Chondrocyte (in vitro differentiated cells): ENCODE results near the gene SLC1A7. TPM values are rescaled to one million over a fixed set of nuclear protein-coding genes. Genes with fewer than 3 reads are reported as not detected.

ENCODE experiments used
- DNase-seq: peaks from one replicate; pipeline ENCODE4 v3.0.0; 2021; ENCODE audit warnings: mixed read lengths, low spot score
- H3K27ac Mint-ChIP-seq: one replicate; pipeline ENCODE4 v1.8.0; 2021; ENCODE audit warnings: mild to moderate bottlenecking, moderate library complexity, mixed read lengths; ENCODE audit not compliant: unreplicated experiment
- H3K27me3 Mint-ChIP-seq: 2 replicates; pipeline ENCODE4 v1.8.0; 2021; ENCODE audit warnings: low read depth, mixed read lengths
- H3K36me3 Mint-ChIP-seq: 2 replicates; pipeline ENCODE4 v1.8.0; 2021; ENCODE audit warnings: low read depth, mixed read lengths
- H3K4me1 Mint-ChIP-seq: 2 replicates; pipeline ENCODE4 v1.8.0; 2021; ENCODE audit warnings: low read depth, mild to moderate bottlenecking, mixed read lengths
- H3K4me3 Mint-ChIP-seq: one replicate; pipeline ENCODE4 v1.8.0; 2021; ENCODE audit warnings: mild to moderate bottlenecking, moderate library complexity, mixed read lengths; ENCODE audit not compliant: unreplicated experiment
- H3K9me3 Mint-ChIP-seq: 2 replicates; pipeline ENCODE4 v1.8.0; 2021; ENCODE audit warnings: low read depth, mixed read lengths
- long read RNA-seq: library from polyadenylated mRNA; stranded (forward); transcript quantifications from one replicate; pipeline ENCODE4 v2.0.0, GENCODE V29; 2021
- total RNA-seq: library from RNA; stranded (reverse); gene quantifications from 3 replicates; pipeline ENCODE4 v1.2.1, GENCODE V29; 2021
- TF ChIP-seq, protein P1 (sequence below): fragments of 200-600 bp; sonication (generic); IDR thresholded peaks from 2 replicates; pipeline ENCODE4 v1.5.0; 2021; ENCODE audit warnings: antibody characterized with exemption, mild to moderate bottlenecking, moderate library complexity

Gene SLC1A7
- total RNA-seq = not detected in 3 replicates
- long read RNA-seq = 0 reads

DNA sequence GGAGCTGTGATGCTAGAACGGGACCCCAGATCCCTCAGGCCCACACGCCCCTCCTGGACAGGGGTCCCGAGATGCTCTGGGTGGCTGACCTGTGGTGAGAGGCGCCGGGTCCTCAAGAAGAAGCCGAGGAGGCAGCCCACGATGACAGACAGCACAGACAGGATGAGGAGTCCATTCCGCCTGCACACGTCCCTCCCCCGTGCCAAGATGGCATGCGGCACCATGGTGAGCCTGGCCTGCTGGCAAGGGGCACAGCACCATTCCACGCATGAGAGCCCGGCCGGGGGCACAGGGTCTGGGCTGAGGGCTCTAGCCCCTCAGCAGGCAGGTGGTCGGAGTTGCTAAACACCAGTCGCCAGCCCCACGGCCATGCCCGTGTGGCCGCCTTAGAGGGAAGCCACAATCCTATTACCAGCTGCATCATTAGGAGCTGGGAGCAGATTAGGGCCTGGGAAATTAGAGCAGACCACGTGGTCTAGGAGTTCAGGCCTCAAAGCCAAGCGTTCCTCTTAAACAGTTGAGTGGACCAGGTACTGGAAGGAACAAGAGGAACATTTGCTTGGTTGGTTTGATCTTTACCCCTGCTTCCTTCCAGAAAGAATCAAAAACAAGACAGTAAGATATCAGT is at the start of gene SLC1A7:
Gene SLC1A7, minus strand, starts transcription at position 413 of the 628 bp plus-strand sequence. Its CDS starts 189 bp downstream, at position 224.
- peaks cover 4% of the 10 kb centered on the region for H3K36me3 Mint-ChIP-seq
- no peaks in the 10 kb centered on the region for H3K27me3 Mint-ChIP-seq
- H3K27ac Mint-ChIP-seq = no peak within 1 kb of the TSS
- TF ChIP-seq, protein P1, sequence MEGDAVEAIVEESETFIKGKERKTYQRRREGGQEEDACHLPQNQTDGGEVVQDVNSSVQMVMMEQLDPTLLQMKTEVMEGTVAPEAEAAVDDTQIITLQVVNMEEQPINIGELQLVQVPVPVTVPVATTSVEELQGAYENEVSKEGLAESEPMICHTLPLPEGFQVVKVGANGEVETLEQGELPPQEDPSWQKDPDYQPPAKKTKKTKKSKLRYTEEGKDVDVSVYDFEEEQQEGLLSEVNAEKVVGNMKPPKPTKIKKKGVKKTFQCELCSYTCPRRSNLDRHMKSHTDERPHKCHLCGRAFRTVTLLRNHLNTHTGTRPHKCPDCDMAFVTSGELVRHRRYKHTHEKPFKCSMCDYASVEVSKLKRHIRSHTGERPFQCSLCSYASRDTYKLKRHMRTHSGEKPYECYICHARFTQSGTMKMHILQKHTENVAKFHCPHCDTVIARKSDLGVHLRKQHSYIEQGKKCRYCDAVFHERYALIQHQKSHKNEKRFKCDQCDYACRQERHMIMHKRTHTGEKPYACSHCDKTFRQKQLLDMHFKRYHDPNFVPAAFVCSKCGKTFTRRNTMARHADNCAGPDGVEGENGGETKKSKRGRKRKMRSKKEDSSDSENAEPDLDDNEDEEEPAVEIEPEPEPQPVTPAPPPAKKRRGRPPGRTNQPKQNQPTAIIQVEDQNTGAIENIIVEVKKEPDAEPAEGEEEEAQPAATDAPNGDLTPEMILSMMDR = no peak
- peaks cover 37% of the 10 kb centered on the region for H3K4me1 Mint-ChIP-seq
- H3K4me3 Mint-ChIP-seq = no peak within 1 kb of the TSS
- DNase-seq = no peak
- H3K9me3 Mint-ChIP-seq = peaks cover 9% of the 10 kb centered on the region

DNA sequence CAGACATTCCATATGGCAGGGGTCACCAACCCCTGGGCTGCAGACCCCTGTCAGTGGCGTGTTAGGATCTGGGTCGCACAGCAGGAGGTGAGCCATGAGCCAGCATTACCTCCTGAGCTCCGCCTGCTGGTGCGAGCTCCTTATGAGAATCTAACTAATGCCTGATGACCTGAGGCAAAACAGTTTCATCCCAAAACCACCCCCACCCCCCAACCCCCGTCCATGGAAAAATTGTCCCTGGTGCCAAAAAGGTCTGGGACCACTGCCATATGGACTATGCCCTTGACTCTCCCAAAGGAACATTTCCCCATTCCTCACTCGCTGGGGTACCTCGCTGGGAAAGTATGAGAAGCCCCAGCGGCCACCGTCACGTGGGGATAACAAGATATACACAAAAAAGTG is 47.8 kb upstream of the SLC1A7 start:
- H3K27ac Mint-ChIP-seq = no peak overlapping the region
- TF ChIP-seq, protein P1 = peak; percentile 47
- H3K4me3 Mint-ChIP-seq = no peak overlapping the region
- H3K36me3 Mint-ChIP-seq = no peaks in the 10 kb centered on the region
- no peaks in the 10 kb centered on the region for H3K27me3 Mint-ChIP-seq
- DNase-seq = no peak
- H3K9me3 Mint-ChIP-seq = no peaks in the 10 kb centered on the region
- H3K4me1 Mint-ChIP-seq = no peaks in the 10 kb centered on the region

DNA sequence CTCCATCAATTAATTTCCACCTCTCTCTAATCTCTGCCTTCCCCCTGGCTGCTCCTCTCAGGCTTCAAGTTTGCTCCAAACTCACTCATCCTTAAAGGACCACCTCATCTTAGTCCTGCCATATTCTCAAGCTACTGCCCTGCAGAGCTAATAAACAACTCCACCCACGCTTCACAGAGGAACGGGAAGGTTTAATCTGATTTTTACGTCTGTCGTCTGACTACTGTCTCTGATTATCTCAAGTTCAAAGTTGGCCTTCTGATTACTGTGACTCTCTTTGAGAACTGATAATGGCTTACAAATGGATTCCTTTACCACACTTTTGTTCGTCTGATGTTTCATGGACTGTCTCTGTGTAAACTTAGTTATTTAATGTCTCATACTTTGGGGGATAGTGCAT is 46.6 kb upstream of the SLC1A7 start:
- H3K36me3 Mint-ChIP-seq = no peaks in the 10 kb centered on the region
- H3K27ac Mint-ChIP-seq = no peak overlapping the region
- H3K4me3 Mint-ChIP-seq = no peak overlapping the region
- DNase-seq = no peak
- no peaks in the 10 kb centered on the region for H3K9me3 Mint-ChIP-seq
- no peaks in the 10 kb centered on the region for H3K27me3 Mint-ChIP-seq
- no peaks in the 10 kb centered on the region for H3K4me1 Mint-ChIP-seq
- TF ChIP-seq, protein P1 = no peak

DNA sequence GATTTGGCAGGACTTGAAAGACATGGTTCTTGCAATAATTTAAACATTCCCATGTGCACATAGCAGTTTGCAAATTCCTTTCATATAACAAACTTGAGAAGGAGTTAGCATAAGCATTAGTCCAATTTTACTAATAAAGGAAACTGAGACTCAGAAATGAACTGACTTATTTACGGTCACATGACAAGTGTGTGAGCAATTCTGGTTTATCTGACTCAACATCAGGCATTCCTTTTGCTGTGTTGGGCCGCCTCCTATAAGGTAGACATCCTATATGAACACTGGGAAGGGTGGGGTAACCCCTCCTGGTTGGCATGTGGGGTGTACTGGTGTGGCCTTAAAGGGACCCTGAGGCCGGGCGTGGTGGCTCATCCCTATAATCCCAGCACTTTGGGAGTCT is 45.7 kb upstream of the SLC1A7 start:
- TF ChIP-seq, protein P1 = no peak
- no peak overlapping the region for H3K27ac Mint-ChIP-seq
- no peaks in the 10 kb centered on the region for H3K27me3 Mint-ChIP-seq
- no peaks in the 10 kb centered on the region for H3K36me3 Mint-ChIP-seq
- no peak overlapping the region for H3K4me3 Mint-ChIP-seq
- DNase-seq = no peak
- H3K4me1 Mint-ChIP-seq = no peaks in the 10 kb centered on the region
- no peaks in the 10 kb centered on the region for H3K9me3 Mint-ChIP-seq

DNA sequence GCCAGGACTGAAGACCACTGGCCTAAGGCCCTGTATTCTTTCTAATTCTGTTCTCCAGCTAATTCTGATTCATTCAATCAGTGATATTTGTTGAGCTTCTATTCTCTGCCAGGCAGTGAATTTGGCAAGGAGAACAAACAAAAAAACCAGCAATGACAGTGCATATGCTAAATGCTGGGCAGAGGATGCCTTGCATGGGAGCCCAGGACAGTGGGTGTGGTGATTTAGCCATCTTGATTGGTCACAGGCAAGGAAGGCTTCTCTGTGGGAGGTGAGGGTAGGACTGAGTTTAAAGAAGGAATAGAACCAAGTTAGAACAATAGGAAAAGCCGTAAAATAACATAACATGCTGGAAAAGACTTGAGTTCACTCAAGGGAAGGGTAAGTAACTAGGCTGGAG is 45.0 kb upstream of the SLC1A7 start:
- Mint-ChIP-seq H3K36me3 (no peaks in the 10 kb centered on the region), H3K9me3 (no peaks in the 10 kb centered on the region), H3K27me3 (no peaks in the 10 kb centered on the region), H3K4me1 (no peaks in the 10 kb centered on the region), H3K27ac (no peak overlapping the region), H3K4me3 (no peak overlapping the region)
- TF ChIP-seq, protein P1 = no peak
- DNase-seq = no peak
